B cell (primary cell): ENCODE results near the gene MVD. TPM values are rescaled to one million over a fixed set of nuclear protein-coding genes. Genes with fewer than 3 reads are reported as not detected.
A peak's percentile ranks its signal among the peaks of the same experiment; 100 is the strongest.

Experiments used
- ATAC-seq: fragments of 200-7000 bp; cut with Tn5 transposase; one replicate; pipeline ENCODE4 v1.10.0; 2021; ENCODE audit warnings: low read depth, mild to moderate bottlenecking, moderate number of reproducible peaks, moderate library complexity
- CTCF ChIA-PET: fragments of 350-600 bp; sonication (Branson Sonifier 250); formaldehyde crosslinking; loops from one replicate; lab custom pipeline; 2021; ENCODE audit warnings: antibody characterized with exemption, inconsistent platforms; lab: Charles Lee
- POLR2A ChIA-PET: fragments of 350-600 bp; sonication (Branson Sonifier 250); formaldehyde crosslinking; loops from one replicate; lab custom pipeline; 2021; ENCODE audit warnings: antibody characterized with exemption; lab: Charles Lee
- DNase-seq: peaks from one replicate; pipeline ENCODE4 v3.0.0; 2013
- H2AFZ ChIP-seq: 2 replicates; pipeline ENCODE4 v1.6.1; 2012; ENCODE audit warnings: mild to moderate bottlenecking, low read depth, low read length; ENCODE audit not compliant: insufficient read depth, poor library complexity, severe bottlenecking
- H3K27ac ChIP-seq, 2 donors: 1 replicate in 1 of 2; 2 replicates in 1 of 2; pipeline ENCODE4 v1.5.1; 2012 to 2013; ENCODE audit warnings: low read length in 2 of 2, mild to moderate bottlenecking in 2 of 2, moderate library complexity in 1 of 2
- H3K27me3 ChIP-seq, 4 experiments: fragments of 200-600 bp in 1 of 4; sonication (generic) in 1 of 4; replicated peaks in 1 of 4; 1 replicate in 2 of 4; 2 replicates in 2 of 4; pipeline versions ENCODE4 v1.6.1 to v1.7.0; 2013 to 2016; ENCODE audit warnings: low read length in 3 of 4, mild to moderate bottlenecking in 2 of 4, mixed read lengths in 1 of 4, moderate library complexity in 1 of 4; ENCODE audit not compliant: insufficient read depth in 4 of 4, control insufficient read depth in 3 of 4; ENCODE audit errors: control extremely low read depth in 1 of 4
- H3K36me3 ChIP-seq, 2 experiments: replicated peaks in 1 of 2; 1 replicate in 1 of 2; 2 replicates in 1 of 2; pipeline versions ENCODE4 v1.6.1 to v1.7.1; 2013; ENCODE audit warnings: low read length in 1 of 2; ENCODE audit not compliant: insufficient read depth in 2 of 2, control insufficient read depth in 1 of 2; ENCODE audit errors: control extremely low read depth in 1 of 2, extremely low read depth in 1 of 2
- H3K4me1 ChIP-seq, 2 donors: fragments of 200-600 bp in 1 of 2; sonication (generic) in 1 of 2; 1 replicate in 1 of 2; 2 replicates in 1 of 2; pipeline versions ENCODE4 v1.5.1 to v1.6.1; 2013 to 2017; ENCODE audit warnings: low read length in 2 of 2; ENCODE audit not compliant: control insufficient read depth in 2 of 2, insufficient read depth in 2 of 2
- H3K4me2 ChIP-seq: replicated peaks from 2 replicates; pipeline ENCODE3; 2012; ENCODE audit warnings: mild to moderate bottlenecking, low read depth, low read length; ENCODE audit not compliant: poor library complexity, severe bottlenecking
- H3K4me3 ChIP-seq, 5 experiments: fragments of 200-600 bp in 1 of 5; sonication (generic) in 1 of 5; 1 replicate in 3 of 5; 2 replicates in 2 of 5; pipeline versions ENCODE4 v1.5.1 to v1.7.0; 2011 to 2016; ENCODE audit warnings: low read length in 4 of 5, mild to moderate bottlenecking in 4 of 5, low read depth in 2 of 5, control low read depth in 1 of 5, moderate library complexity in 1 of 5; ENCODE audit not compliant: insufficient read depth in 1 of 5; ENCODE audit errors: control extremely low read depth in 1 of 5, extremely low read depth in 1 of 5
- H3K79me2 ChIP-seq: fragments of 200-600 bp; sonication (generic); one replicate; pipeline ENCODE4 v1.6.0; 2016; ENCODE audit warnings: low read length; ENCODE audit not compliant: control insufficient read depth, insufficient read depth
- H3K9ac ChIP-seq: fragments of 200-600 bp; sonication (generic); 2 replicates; pipeline ENCODE4 v1.6.1; 2017; ENCODE audit warnings: mild to moderate bottlenecking, low read length, moderate library complexity
- H3K9me3 ChIP-seq, 3 donors: one replicate each; pipeline versions ENCODE4 v1.6.1 to v1.7.1; 2013; ENCODE audit warnings: low read length in 2 of 3; ENCODE audit not compliant: control insufficient read depth in 2 of 3, insufficient read depth in 1 of 3; ENCODE audit errors: control extremely low read depth in 1 of 3
- H4K20me1 ChIP-seq: 2 replicates; pipeline ENCODE4 v1.6.0; 2012; ENCODE audit warnings: mild to moderate bottlenecking, low read length; ENCODE audit not compliant: insufficient read depth, control insufficient read depth, poor library complexity, severe bottlenecking
- H3K27ac Mint-ChIP-seq: one replicate; pipeline ENCODE4 v1.8.0; 2021; ENCODE audit warnings: mixed read lengths
- H3K27me3 Mint-ChIP-seq: one replicate; pipeline ENCODE4 v1.8.0; 2021; ENCODE audit warnings: mixed read lengths
- H3K4me1 Mint-ChIP-seq: one replicate; pipeline ENCODE4 v1.8.0; 2021; ENCODE audit warnings: mixed read lengths
- H3K4me3 Mint-ChIP-seq: one replicate; pipeline ENCODE4 v1.8.0; 2021; ENCODE audit warnings: mixed read lengths
- H3K9me3 Mint-ChIP-seq: one replicate; pipeline ENCODE4 v1.8.0; 2022; ENCODE audit warnings: mixed read lengths; ENCODE audit not compliant: insufficient read depth
- CTCF ChIP-seq: fragments of 200-600 bp; IDR thresholded peaks from one replicate; pipeline ENCODE4 v1.8.0; 2022; ENCODE audit warnings: antibody characterized with exemption, mild to moderate bottlenecking
- EZH2 ChIP-seq: IDR thresholded peaks from 2 replicates; pipeline ENCODE4 v1.6.1; 2012; ENCODE audit warnings: borderline replicate concordance, low read depth, mild to moderate bottlenecking, moderate library complexity, low read length; ENCODE audit not compliant: insufficient read depth, poor library complexity, severe bottlenecking
- WGBS: methylation state at CpG from one replicate; pipeline ENCODE4 v1.1.5; 2013; ENCODE audit warnings: missing lambda C conversion rate; ENCODE audit not compliant: insufficient coverage; 5-methylcytosine and 5-hydroxymethylcytosine counted together
- intact Hi-C: fragments of 100-400 bp; cut with micrococcal nuclease; formaldehyde crosslinking; loops from one replicate; pipeline ENCODE4 v1.10.0; 2022
- polyA plus RNA-seq: library from polyadenylated mRNA; depleted of rRNA; stranded (reverse); fragments of >200 nt; gene quantifications from 2 replicates; pipeline ENCODE4 v1.2.3, GENCODE V29; 2012
- total RNA-seq, 2 donors: library from RNA; stranded (reverse); fragments of 120-200 nt in 1 of 2; gene quantifications; 1 replicate in 1 of 2; 2 replicates in 1 of 2; pipeline versions ENCODE4 v1.2.3 to v1.2.4, GENCODE V29; 2013 to 2022

The MVD gene
- total and polyA plus RNA-seq, 2 donors (not counting 1 experiment from before 2014, with no cell fraction given), result 40.9 to 95.4 TPM

DNA sequence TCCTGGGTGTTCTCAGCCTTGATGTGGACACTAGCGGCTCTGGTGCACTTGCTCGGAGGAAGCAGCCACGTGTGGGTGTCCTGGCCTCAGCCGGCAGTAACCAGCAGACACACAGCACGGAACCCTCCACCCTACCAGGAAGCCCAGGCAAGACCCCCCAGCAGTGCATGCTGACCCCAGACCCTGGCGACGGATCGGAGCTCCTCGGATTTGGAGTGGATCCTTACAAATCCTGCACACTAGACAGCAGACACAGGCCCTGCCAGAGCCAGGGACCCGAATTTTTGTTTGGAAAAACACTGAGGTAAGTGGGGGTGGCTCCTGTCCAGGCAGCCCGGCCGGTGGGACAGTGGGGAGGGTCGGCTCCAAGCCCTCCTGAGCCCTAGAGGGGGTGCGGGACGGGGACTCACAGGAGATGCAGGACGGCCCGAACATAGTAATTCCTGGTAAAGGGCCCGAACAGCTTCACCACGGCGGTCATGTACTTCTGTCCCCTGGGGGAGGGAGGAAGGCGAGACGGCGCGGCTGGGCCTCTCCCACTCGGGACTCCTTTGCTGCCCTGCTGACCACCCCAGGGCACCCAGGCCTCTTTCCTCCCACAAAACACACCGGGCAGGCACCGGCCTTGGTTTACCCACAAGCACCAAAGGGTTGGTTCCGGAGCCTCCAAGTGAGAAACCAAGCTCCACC lies 16.4 kb downstream of the MVD start:
- ChIA-PET POLR2A (interaction anchor here (0.7 kb wide), 1 partner anchor 11 kb away, joined by 3 read pairs; no protein-coding TSS in a partner anchor), CTCF (no interaction called here)
- H3K36me3 ChIP-seq, result peaks cover 0 to 68% of the 10 kb centered on the region in 2 experiments
- intact Hi-C loops, result no loop called here
- H3K79me2 ChIP-seq, result peaks cover 75% of the 10 kb centered on the region
- peaks cover 0 to 6% (median 0%) of the 10 kb centered on the region in 3 donors for H3K9me3 ChIP-seq
- 94% methylated on average over 13 of the region's 28 CpGs for WGBS
- H3K9ac ChIP-seq, result no peak overlapping the region
- peak overlapping the region; percentile 99 for H3K4me2 ChIP-seq
- TF ChIP-seq EZH2 (no peak), CTCF (no peak)
- H3K4me3 ChIP-seq, result no peak overlapping the region
- peak overlapping the region in 1 of 2 donors; percentile 59 for H3K27ac ChIP-seq
- DNase-seq, result no peak
- H3K27ac Mint-ChIP-seq, result peak overlapping the region; percentile 65
- no peaks in the 10 kb centered on the region for H3K27me3 ChIP-seq
- H3K4me1 ChIP-seq, result peaks cover 35 to 58% of the 10 kb centered on the region in 2 donors
- no peaks in the 10 kb centered on the region for H3K9me3 Mint-ChIP-seq
- peaks cover 96% of the 10 kb centered on the region for H4K20me1 ChIP-seq
- H3K4me3 Mint-ChIP-seq, result no peak overlapping the region
- ATAC-seq, result no peak
- no peak overlapping the region for H2AFZ ChIP-seq
- peaks cover 61% of the 10 kb centered on the region for H3K4me1 Mint-ChIP-seq
- H3K27me3 Mint-ChIP-seq, result no peaks in the 10 kb centered on the region

- no peak for ATAC-seq
- Mint-ChIP-seq H3K9me3 (no peaks in the 10 kb centered on the region), H3K4me3 (no peak overlapping the region), H3K27ac (peak overlapping the region; percentile 65), H3K4me1 (peaks cover 62% of the 10 kb centered on the region), H3K27me3 (no peaks in the 10 kb centered on the region)
- POLR2A ChIA-PET, result no interaction called here
- intact Hi-C loops, result no loop called here
- H3K36me3 ChIP-seq, result peaks cover 0 to 68% of the 10 kb centered on the region in 2 experiments
- H3K4me2 ChIP-seq, result no peak overlapping the region
- H3K9me3 ChIP-seq, result peaks cover 0 to 9% (median 0%) of the 10 kb centered on the region in 3 donors
- H3K4me3 ChIP-seq, result no peak overlapping the region
- no peak overlapping the region for H3K27ac ChIP-seq
- WGBS, result 91% methylated on average over 19 of the region's 23 CpGs
- peaks cover 98% of the 10 kb centered on the region for H4K20me1 ChIP-seq
- no peak overlapping the region for H2AFZ ChIP-seq
- H3K79me2 ChIP-seq, result peaks cover 70% of the 10 kb centered on the region
- H3K27me3 ChIP-seq, result no peaks in the 10 kb centered on the region
- no peak overlapping the region for H3K9ac ChIP-seq
- H3K4me1 ChIP-seq, result peaks cover 39 to 58% of the 10 kb centered on the region in 2 donors
- no peak for DNase-seq
- CTCF ChIA-PET, result no interaction called here
- no peak for TF ChIP-seq EZH2
- TF ChIP-seq CTCF, result no peak
These were observed 16.9 kb downstream of the MVD start for GRCh38 chr16:88645941-88646340.
